22Rv1 (cell line): ENCODE data around the gene FOXP1.

Source experiments
- ZFX ChIP-seq: fragments of 450-650 bp; IDR thresholded peaks from 2 replicates; pipeline ENCODE4 v1.6.1; 2017; ENCODE audit warnings: antibody characterized with exemption, borderline replicate concordance
- TF ChIP-seq, protein P1 (sequence below): fragments of 450-650 bp; IDR thresholded peaks from 2 replicates; pipeline ENCODE4 v1.5.1; 2017; ENCODE audit warnings: mild to moderate bottlenecking

DNA sequence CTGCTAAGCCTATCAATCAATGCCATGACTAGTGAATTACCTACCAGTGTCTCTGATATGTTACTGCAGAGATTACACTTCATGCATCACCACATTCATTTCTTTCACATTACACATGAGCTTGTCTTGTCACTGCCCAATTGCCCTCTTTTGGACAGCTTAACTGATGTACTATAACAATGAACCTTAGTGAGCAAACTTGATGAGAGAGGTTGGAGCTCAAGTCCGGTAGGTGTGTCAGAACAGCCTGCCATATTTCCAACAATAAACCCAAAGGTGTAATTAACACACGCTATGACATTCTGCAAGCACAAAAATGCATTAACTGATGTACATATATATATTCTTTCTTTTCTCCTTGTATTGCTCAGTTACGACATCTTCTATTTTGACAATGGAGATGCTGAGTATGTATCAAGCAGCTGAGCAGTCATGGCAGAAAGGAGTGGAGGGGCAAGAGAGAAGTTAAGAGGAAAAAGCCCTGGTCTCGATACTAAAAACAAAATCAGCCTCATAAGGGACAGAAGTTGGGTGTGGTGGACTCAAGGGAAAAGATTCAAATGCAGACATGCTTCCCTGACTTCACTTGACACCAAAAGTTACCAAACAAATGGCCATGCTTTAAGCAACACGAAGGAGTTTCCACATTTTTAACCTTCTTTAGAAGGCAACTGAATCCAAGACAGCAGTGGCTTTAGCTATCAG lies 538.2 kb downstream of the FOXP1 start:
- TF ChIP-seq, protein P1, sequence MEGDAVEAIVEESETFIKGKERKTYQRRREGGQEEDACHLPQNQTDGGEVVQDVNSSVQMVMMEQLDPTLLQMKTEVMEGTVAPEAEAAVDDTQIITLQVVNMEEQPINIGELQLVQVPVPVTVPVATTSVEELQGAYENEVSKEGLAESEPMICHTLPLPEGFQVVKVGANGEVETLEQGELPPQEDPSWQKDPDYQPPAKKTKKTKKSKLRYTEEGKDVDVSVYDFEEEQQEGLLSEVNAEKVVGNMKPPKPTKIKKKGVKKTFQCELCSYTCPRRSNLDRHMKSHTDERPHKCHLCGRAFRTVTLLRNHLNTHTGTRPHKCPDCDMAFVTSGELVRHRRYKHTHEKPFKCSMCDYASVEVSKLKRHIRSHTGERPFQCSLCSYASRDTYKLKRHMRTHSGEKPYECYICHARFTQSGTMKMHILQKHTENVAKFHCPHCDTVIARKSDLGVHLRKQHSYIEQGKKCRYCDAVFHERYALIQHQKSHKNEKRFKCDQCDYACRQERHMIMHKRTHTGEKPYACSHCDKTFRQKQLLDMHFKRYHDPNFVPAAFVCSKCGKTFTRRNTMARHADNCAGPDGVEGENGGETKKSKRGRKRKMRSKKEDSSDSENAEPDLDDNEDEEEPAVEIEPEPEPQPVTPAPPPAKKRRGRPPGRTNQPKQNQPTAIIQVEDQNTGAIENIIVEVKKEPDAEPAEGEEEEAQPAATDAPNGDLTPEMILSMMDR, result no peak
- TF ChIP-seq ZFX, result no peak
